T-helper 1 cell treated with Interleukin-12 subunit alpha and Interleukin-12 subunit beta and Interleukin-4 antibody, amounts not matched to agents 30 μg/mL and 1 μg/mL, for 36 hours (primary cell): ENCODE measurements around the gene FIZ1.
"Not testable (repeated sequence)": the region's sequence is repeated elsewhere in the genome, so short reads cannot be mapped to it uniquely, and the experiment has no call there.

Source experiments
- H3K27ac Mint-ChIP-seq: one replicate; pipeline ENCODE4 v1.8.0; 2021; ENCODE audit warnings: mild to moderate bottlenecking, mixed read lengths
- H3K27me3 Mint-ChIP-seq: one replicate; pipeline ENCODE4 v1.8.0; 2021; ENCODE audit warnings: low read depth, mixed read lengths
- H3K36me3 Mint-ChIP-seq: one replicate; pipeline ENCODE4 v1.8.0; 2021; ENCODE audit warnings: low read depth, mixed read lengths
- H3K4me1 Mint-ChIP-seq: one replicate; pipeline ENCODE4 v1.8.0; 2021; ENCODE audit warnings: low read depth, mixed read lengths
- H3K4me3 Mint-ChIP-seq: one replicate; pipeline ENCODE4 v1.8.0; 2021; ENCODE audit warnings: mild to moderate bottlenecking, moderate library complexity, mixed read lengths
- H3K9me3 Mint-ChIP-seq: one replicate; pipeline ENCODE4 v1.8.0; 2021; ENCODE audit warnings: mixed read lengths

The FIZ1 gene

GRCh38 chr19:55583897-55584296, 15.4 kb downstream of the FIZ1 start:
- not testable (repeated sequence) for H3K9me3 Mint-ChIP-seq, H3K4me3 Mint-ChIP-seq, H3K27ac Mint-ChIP-seq, H3K36me3 Mint-ChIP-seq
- Mint-ChIP-seq H3K27me3 (peaks cover 34% of the 10 kb centered on the region), H3K4me1 (peaks cover 24% of the 10 kb centered on the region)

- H3K27me3 Mint-ChIP-seq = peaks cover 32% of the 10 kb centered on the region
- peaks cover 22% of the 10 kb centered on the region for H3K4me1 Mint-ChIP-seq
- H3K36me3 Mint-ChIP-seq, H3K4me3 Mint-ChIP-seq, H3K27ac Mint-ChIP-seq, H3K9me3 Mint-ChIP-seq: not testable (repeated sequence)
Measured at GRCh38 chr19:55582284-55582683, 17.0 kb downstream of the FIZ1 start.

- peaks cover 8% of the 10 kb centered on the region for H3K36me3 Mint-ChIP-seq
- peaks cover 27% of the 10 kb centered on the region for H3K27me3 Mint-ChIP-seq
- H3K27ac Mint-ChIP-seq = no peak overlapping the region
- H3K9me3 Mint-ChIP-seq = no peaks in the 10 kb centered on the region
- H3K4me1 Mint-ChIP-seq = peaks cover 21% of the 10 kb centered on the region
- no peak overlapping the region for H3K4me3 Mint-ChIP-seq
Measured at GRCh38 chr19:55581823-55582223, 17.5 kb downstream of the FIZ1 start.

GRCh38 chr19:55581145-55581822, 18.0 kb downstream of the FIZ1 start:
- Mint-ChIP-seq H3K4me3 (peak overlapping the region; percentile 88), H3K27ac (peak overlapping the region; percentile 71), H3K4me1 (peaks cover 21% of the 10 kb centered on the region), H3K9me3 (no peaks in the 10 kb centered on the region), H3K27me3 (peaks cover 22% of the 10 kb centered on the region), H3K36me3 (peaks cover 11% of the 10 kb centered on the region)

GRCh38 chr19:55580628-55581144, 18.6 kb downstream of the FIZ1 start, which contains the start of gene ZNF579:
TSS of gene ZNF579 (minus strand) at chr19:55580848. CDS start at chr19:55579639, 1,209 bp downstream.
- Mint-ChIP-seq H3K27me3 (peaks cover 16% of the 10 kb centered on the region), H3K9me3 (no peaks in the 10 kb centered on the region), H3K4me1 (peaks cover 21% of the 10 kb centered on the region), H3K27ac (peak within 1 kb of the TSS; percentile 80), H3K4me3 (peak within 1 kb of the TSS; percentile 88), H3K36me3 (peaks cover 11% of the 10 kb centered on the region)

- Mint-ChIP-seq H3K27me3 (peaks cover 9% of the 10 kb centered on the region), H3K9me3 (no peaks in the 10 kb centered on the region), H3K36me3 (peaks cover 11% of the 10 kb centered on the region), H3K27ac (peak overlapping the region; percentile 80), H3K4me1 (peaks cover 17% of the 10 kb centered on the region), H3K4me3 (peak overlapping the region; percentile 88)
Measured at GRCh38 chr19:55579766-55580621, 19.3 kb downstream of the FIZ1 start.

- peak overlapping the region; percentile 88 for H3K4me3 Mint-ChIP-seq
- peaks cover 17% of the 10 kb centered on the region for H3K4me1 Mint-ChIP-seq
- H3K27me3 Mint-ChIP-seq = no peaks in the 10 kb centered on the region
- H3K9me3 Mint-ChIP-seq = no peaks in the 10 kb centered on the region
- H3K36me3 Mint-ChIP-seq = peaks cover 11% of the 10 kb centered on the region
- peak overlapping the region; percentile 80 for H3K27ac Mint-ChIP-seq
Measured at GRCh38 chr19:55578761-55579747, 20.3 kb downstream of the FIZ1 start.

GRCh38 chr19:55578031-55578760, 21.1 kb downstream of the FIZ1 start:
- Mint-ChIP-seq H3K9me3 (no peaks in the 10 kb centered on the region), H3K27ac (no peak overlapping the region), H3K36me3 (peaks cover 11% of the 10 kb centered on the region), H3K27me3 (no peaks in the 10 kb centered on the region), H3K4me3 (no peak overlapping the region), H3K4me1 (peaks cover 17% of the 10 kb centered on the region)

GRCh38 chr19:55576746-55577145, 22.6 kb downstream of the FIZ1 start:
- Mint-ChIP-seq H3K4me1 (peaks cover 13% of the 10 kb centered on the region), H3K27me3 (no peaks in the 10 kb centered on the region), H3K36me3 (peaks cover 11% of the 10 kb centered on the region), H3K4me3 (peak overlapping the region; percentile 29), H3K27ac (peak overlapping the region; percentile 17), H3K9me3 (no peaks in the 10 kb centered on the region)

GRCh38 chr19:55573929-55574328, 25.4 kb downstream of the FIZ1 start:
- H3K27me3 Mint-ChIP-seq, H3K27ac Mint-ChIP-seq, H3K36me3 Mint-ChIP-seq, H3K4me3 Mint-ChIP-seq, H3K4me1 Mint-ChIP-seq, H3K9me3 Mint-ChIP-seq: not testable (repeated sequence)

- not testable (repeated sequence) for H3K36me3 Mint-ChIP-seq, H3K27ac Mint-ChIP-seq, H3K4me3 Mint-ChIP-seq, H3K27me3 Mint-ChIP-seq, H3K4me1 Mint-ChIP-seq, H3K9me3 Mint-ChIP-seq
Measured at GRCh38 chr19:55569477-55569876, 29.8 kb downstream of the FIZ1 start.

- no peaks in the 10 kb centered on the region for H3K9me3 Mint-ChIP-seq
- no peaks in the 10 kb centered on the region for H3K27me3 Mint-ChIP-seq
- H3K36me3 Mint-ChIP-seq = no peaks in the 10 kb centered on the region
- H3K4me3 Mint-ChIP-seq = no peak overlapping the region
- no peak overlapping the region for H3K27ac Mint-ChIP-seq
- no peaks in the 10 kb centered on the region for H3K4me1 Mint-ChIP-seq
Measured at GRCh38 chr19:55567708-55568328, 31.5 kb downstream of the FIZ1 start.

GRCh38 chr19:55566823-55567222, 32.5 kb downstream of the FIZ1 start:
- Mint-ChIP-seq H3K27me3 (no peaks in the 10 kb centered on the region), H3K4me3 (no peak overlapping the region), H3K27ac (no peak overlapping the region), H3K36me3 (no peaks in the 10 kb centered on the region), H3K9me3 (no peaks in the 10 kb centered on the region), H3K4me1 (no peaks in the 10 kb centered on the region)
